AG04450 (cell line): ENCODE results near the gene CERS6. TPM values are rescaled to one million over a fixed set of nuclear protein-coding genes. Genes with fewer than 3 reads are reported as not detected.

Source experiments
- CTCF ChIA-PET: fragments of 300-600, 350-600 bp; formaldehyde crosslinking; extraction: SDS; loops from one replicate; lab custom pipeline; 2022; ENCODE audit warnings: antibody characterized with exemption, inconsistent platforms; lab: Charles Lee
- POLR2A ChIA-PET: fragments of 350-600 bp; formaldehyde crosslinking; extraction: SDS; loops from one replicate; lab custom pipeline; 2021; ENCODE audit warnings: antibody characterized with exemption, inconsistent platforms; lab: Yijun Ruan, JAX
- DNase-seq: peaks from one replicate; pipeline ENCODE4 v3.0.0-alpha.2; 2011; ENCODE audit warnings: low read depth, low spot score
- H3K27ac ChIP-seq: one replicate; pipeline ENCODE4 v1.5.1; 2012; ENCODE audit warnings: low read depth, low read length, control low read depth
- H3K27me3 ChIP-seq: one replicate; pipeline ENCODE4 v1.6.0; 2012; ENCODE audit warnings: low read length; ENCODE audit not compliant: control insufficient read depth, insufficient read depth
- H3K4me3 ChIP-seq: 2 replicates; pipeline ENCODE4 v1.5.1; 2011; ENCODE audit warnings: mild to moderate bottlenecking, low read depth, low read length, control low read depth
- H3K9me3 ChIP-seq: 2 replicates; pipeline ENCODE4 v1.5.1; 2012; ENCODE audit warnings: low read length; ENCODE audit not compliant: control insufficient read depth, insufficient read depth
- polyA plus RNA-seq: library from polyadenylated mRNA; depleted of rRNA; stranded (reverse); fragments of >200 nt; gene quantifications from 2 replicates; pipeline ENCODE4 v1.2.3, GENCODE V29; 2011
- TF ChIP-seq, protein P1 (sequence below): IDR thresholded peaks from 2 replicates; pipeline ENCODE4 v1.5.1; 2011; ENCODE audit warnings: low read depth, low read length, control low read depth, inconsistent platforms

The CERS6 gene
- polyA plus RNA-seq, 1 experiment: 6.2 TPM

GRCh38 chr2:168723275-168723899 is 267.3 kb downstream of the CERS6 start:
- no peak overlapping the region for H3K27ac ChIP-seq
- no peaks in the 10 kb centered on the region for H3K27me3 ChIP-seq
- TF ChIP-seq, protein P1, sequence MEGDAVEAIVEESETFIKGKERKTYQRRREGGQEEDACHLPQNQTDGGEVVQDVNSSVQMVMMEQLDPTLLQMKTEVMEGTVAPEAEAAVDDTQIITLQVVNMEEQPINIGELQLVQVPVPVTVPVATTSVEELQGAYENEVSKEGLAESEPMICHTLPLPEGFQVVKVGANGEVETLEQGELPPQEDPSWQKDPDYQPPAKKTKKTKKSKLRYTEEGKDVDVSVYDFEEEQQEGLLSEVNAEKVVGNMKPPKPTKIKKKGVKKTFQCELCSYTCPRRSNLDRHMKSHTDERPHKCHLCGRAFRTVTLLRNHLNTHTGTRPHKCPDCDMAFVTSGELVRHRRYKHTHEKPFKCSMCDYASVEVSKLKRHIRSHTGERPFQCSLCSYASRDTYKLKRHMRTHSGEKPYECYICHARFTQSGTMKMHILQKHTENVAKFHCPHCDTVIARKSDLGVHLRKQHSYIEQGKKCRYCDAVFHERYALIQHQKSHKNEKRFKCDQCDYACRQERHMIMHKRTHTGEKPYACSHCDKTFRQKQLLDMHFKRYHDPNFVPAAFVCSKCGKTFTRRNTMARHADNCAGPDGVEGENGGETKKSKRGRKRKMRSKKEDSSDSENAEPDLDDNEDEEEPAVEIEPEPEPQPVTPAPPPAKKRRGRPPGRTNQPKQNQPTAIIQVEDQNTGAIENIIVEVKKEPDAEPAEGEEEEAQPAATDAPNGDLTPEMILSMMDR: no peak
- no peak overlapping the region for H3K4me3 ChIP-seq
- DNase-seq: no peak
- ChIA-PET POLR2A (no interaction called here), CTCF (no interaction called here)
- no peaks in the 10 kb centered on the region; the same call in 1 of the 2 replicates for H3K9me3 ChIP-seq

GRCh38 chr2:168726375-168726774 is 270.3 kb downstream of the CERS6 start:
- TF ChIP-seq, protein P1: no peak
- H3K27me3 ChIP-seq: no peaks in the 10 kb centered on the region
- no peak overlapping the region for H3K4me3 ChIP-seq
- POLR2A ChIA-PET: no interaction called here
- no peak overlapping the region for H3K27ac ChIP-seq
- DNase-seq: no peak
- CTCF ChIA-PET: no interaction called here
- H3K9me3 ChIP-seq: no peaks in the 10 kb centered on the region; the same call in 1 of the 2 replicates

GRCh38 chr2:168727904-168728470 is 271.9 kb downstream of the CERS6 start:
- no peak for DNase-seq
- ChIA-PET POLR2A (no interaction called here), CTCF (interaction anchor here (0.7 kb wide), 1 partner anchor 286 kb away, joined by 6 read pairs; no protein-coding TSS in a partner anchor)
- no peak overlapping the region for H3K4me3 ChIP-seq
- TF ChIP-seq, protein P1: no peak
- no peak overlapping the region for H3K27ac ChIP-seq
- H3K9me3 ChIP-seq: no peaks in the 10 kb centered on the region; the same call in 1 of the 2 replicates
- no peaks in the 10 kb centered on the region for H3K27me3 ChIP-seq

GRCh38 chr2:168729455-168729854 is 273.4 kb downstream of the CERS6 start:
- ChIA-PET POLR2A (no interaction called here), CTCF (no interaction called here)
- Histone ChIP-seq H3K4me3 (no peak overlapping the region), H3K27ac (no peak overlapping the region), H3K27me3 (no peaks in the 10 kb centered on the region), H3K9me3 (no peaks in the 10 kb centered on the region; the same call in 1 of the 2 replicates)
- no peak for DNase-seq
- TF ChIP-seq, protein P1: no peak

GRCh38 chr2:168730344-168730743 is 274.3 kb downstream of the CERS6 start:
- Histone ChIP-seq H3K4me3 (no peak overlapping the region), H3K27ac (no peak overlapping the region), H3K9me3 (no peaks in the 10 kb centered on the region), H3K27me3 (no peaks in the 10 kb centered on the region)
- TF ChIP-seq, protein P1: no peak
- DNase-seq: no peak
- CTCF ChIA-PET: no interaction called here
- POLR2A ChIA-PET: no interaction called here
